HG02938 (cell line): ENCODE measurements around the gene MORN4.
"Not testable (repeated sequence)": the region's sequence is repeated elsewhere in the genome, so short reads cannot be mapped to it uniquely, and the experiment has no call there.

ENCODE experiments used
- ATAC-seq: cut with Tn5 transposase; IDR thresholded peaks from one replicate; pipeline ENCODE4 v1.9.1; 2021; ENCODE audit warnings: mild to moderate bottlenecking, moderate library complexity; ENCODE audit not compliant: unreplicated experiment

The MORN4 gene

GRCh38 chr10:97632949-97633884, at the start of gene MORN4:
Gene MORN4 (minus strand): TSS chr10:97633500. CDS start chr10:97619653, 13,847 bp downstream.
- ATAC-seq = peak; percentile 97

- no peak for ATAC-seq
Observed at GRCh38 chr10:97682042-97682441, 48.7 kb upstream of the MORN4 start.

GRCh38 chr10:97679594-97679993, 46.3 kb upstream of the MORN4 start:
- no peak for ATAC-seq

- ATAC-seq = peak; percentile 69
Observed at GRCh38 chr10:97676770-97677581, 43.7 kb upstream of the MORN4 start.

GRCh38 chr10:97675222-97675621, 41.9 kb upstream of the MORN4 start:
- no peak for ATAC-seq

- ATAC-seq = no peak
Observed at GRCh38 chr10:97673736-97674525, 40.6 kb upstream of the MORN4 start.

- ATAC-seq = no peak
Observed at GRCh38 chr10:97669571-97669970, 36.3 kb upstream of the MORN4 start.

GRCh38 chr10:97667463-97667862, 34.2 kb upstream of the MORN4 start:
- no peak for ATAC-seq

DNA sequence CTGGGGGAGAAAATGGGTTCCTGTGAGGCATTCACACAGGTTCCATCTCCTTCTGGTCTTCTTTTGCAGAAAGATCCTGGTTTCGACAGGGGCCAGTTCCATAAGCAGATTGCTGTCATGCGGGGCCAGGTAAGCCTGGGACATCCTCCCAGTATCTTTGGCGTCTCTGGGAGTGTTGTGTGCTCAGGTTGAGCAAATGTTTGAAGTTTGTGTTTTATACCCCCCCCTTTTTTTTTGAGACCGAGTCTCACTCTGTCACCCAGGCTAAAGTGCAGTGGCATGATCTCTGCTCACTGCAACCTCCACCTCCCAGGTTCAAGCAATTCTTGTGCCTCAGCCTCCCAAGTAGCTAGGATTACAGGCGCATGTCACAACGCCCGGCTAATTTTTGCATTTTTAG, 33.7 kb upstream of the MORN4 start:
- no peak for ATAC-seq

DNA sequence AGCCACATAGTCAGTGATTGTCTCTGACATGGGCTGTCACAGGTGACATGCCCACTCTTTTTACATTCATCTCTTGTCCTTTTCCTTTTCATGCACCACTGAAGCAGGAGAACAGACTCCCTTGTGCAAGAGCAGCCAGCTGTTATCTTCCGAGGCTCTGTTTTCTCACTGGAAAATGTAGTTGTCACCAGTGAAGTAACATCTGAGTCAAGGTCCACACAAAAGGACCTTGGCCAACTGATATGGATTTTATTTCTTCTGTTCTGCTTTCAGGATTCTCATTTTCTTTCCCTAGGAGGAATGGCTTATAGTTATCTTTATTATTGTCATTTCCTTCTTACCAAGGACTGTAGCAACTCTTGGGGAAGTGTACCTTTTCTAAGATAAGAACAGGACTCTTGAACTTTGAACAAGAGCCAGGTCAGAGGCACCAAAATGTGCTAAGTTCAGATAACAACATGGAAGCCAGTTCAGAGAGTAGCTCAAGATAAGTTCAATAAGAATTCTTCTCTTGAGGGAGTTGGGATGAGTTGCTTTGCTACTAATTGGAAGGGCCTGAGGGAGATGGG, 31.1 kb upstream of the MORN4 start:
- ATAC-seq = no peak

DNA sequence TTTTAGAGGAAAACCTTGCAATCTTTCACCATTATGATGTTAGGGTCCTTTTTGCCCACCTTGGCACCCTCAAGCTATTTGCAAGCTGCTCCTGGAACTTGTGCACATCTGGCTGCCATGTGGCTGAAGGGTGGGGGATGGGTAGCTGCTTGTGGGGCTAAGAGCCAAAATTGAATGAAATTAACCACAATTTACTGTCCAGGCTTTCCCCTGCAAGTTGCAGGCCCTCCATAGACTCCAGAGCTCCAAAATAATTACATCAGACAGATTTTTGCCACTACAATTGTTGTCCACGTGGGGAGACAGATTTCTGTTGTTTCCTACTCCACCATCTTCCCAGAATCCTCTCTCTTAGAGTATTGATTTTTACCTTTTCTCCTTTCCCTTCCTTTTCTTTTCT, 26.3 kb upstream of the MORN4 start:
- ATAC-seq = no peak

DNA sequence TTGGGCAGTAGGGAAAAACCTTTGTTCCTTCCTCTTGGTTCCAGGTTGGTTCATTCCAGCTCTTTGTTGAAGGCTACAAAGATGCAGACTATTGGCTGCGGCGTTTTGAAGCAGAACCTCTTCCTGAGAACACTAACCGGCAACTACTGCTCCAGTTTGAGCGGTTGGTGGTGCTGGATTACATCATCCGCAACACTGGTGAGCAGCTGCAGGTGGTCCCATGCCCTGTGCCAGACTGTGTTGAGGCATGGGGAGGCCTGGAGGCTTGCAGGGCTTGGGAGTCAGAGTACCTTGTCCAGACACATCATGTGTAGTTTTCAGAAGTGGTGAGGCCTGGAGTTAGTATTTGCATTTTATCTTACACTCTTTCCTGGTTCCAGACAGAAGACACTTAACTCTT, 23.5 kb upstream of the MORN4 start:
- no peak for ATAC-seq

DNA sequence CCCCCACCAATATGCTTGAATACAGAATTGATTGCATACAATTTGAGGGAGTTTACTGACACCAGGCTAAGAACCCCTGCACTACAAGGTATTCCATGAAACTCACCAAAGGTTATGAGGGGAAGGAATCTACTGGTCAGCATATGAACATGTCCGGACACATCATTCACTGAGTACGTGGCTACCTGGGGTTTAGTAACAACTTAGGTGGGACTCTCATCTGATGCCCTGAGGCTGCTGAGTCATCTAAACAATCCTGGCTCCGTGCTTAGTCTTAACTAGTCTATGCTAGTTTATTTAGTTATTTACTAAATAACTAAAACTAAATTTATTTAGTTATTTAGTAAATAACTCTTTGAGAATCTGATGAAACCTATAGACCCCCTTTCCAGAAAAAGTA, 18.5 kb upstream of the MORN4 start:
- ATAC-seq = no peak

GRCh38 chr10:97650726-97651125, 17.4 kb upstream of the MORN4 start:
- ATAC-seq = no peak

DNA sequence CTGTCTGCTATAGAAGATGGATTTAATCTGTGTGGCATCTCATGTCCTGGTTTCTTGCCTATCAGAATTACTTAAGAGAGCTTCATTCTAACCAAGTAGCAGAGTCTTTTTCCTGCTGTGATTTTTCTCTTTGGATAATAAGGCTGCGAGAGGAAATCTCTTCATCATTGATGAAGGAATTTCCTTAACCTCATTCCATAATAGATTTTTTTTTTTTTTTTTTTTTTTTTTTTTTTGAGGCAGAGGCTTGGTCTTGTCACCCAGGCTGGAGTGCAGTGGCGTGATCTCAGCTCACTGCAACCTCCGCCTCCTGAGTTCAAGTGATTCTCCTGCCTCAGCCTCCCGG, 16.1 kb upstream of the MORN4 start:
- not testable (repeated sequence) for ATAC-seq

DNA sequence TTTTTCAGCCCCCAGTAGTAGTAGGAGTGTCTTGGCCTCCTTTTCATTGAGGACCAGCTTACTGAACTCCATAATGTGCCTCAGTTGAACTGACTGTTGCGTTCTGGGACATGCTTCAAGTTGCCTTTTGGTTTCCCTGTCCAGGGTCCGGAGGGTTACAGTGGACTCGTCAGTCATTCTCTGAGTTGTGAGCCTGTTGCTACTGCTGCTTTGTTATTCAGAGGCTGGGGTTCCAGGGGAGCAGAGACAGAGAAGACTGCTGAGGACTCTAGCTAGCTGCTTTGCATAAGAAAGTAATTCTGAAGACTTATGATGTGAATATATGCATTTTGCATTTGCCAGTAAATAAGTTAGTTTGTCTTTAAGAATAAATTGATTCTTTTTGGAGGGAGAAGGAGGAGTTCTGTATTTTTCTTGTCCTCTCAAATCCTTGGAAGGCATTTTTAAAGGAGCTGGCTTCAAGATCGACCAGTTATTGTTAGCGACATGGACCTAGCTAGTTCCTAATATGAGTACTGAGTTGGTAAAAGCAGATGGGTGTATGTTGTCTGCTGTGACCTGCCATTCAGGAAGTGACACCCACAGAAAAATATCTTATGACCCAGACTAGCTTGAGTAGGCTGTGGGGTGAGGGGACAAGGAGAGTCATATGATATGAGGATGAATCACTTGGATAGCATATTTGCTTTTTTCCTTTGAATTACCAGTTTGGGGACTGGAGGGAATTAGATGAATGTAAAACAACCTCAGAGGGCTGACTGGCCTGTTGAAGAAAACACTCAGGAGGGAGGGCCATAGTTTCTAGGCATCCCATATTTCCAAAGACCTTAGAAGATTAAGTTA, 15.5 kb upstream of the MORN4 start:
- peak; percentile 96 for ATAC-seq

GRCh38 chr10:97647556-97647955, 14.3 kb upstream of the MORN4 start:
- no peak for ATAC-seq

DNA sequence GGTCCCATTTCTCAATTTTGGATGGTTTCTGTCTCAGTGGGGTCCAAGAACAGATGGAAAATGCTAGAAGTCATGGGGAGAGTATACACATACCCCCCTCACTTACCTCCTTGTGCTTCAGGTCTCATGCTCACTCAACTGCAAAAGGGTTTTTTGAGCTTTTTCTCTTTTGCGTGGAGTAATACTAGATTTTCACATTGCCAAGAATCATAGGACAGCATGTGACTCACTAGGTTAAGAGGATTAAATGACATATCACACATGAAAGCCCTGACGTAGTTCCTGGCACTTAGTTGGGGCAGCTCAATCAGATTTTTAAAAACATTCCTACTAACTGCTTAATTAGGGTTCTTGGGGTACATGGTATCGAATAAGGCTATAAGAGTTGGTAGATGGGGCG, 11.6 kb upstream of the MORN4 start:
- ATAC-seq = no peak

- no peak for ATAC-seq
Observed at GRCh38 chr10:97643441-97643985, 10.2 kb upstream of the MORN4 start.
